Measurements from ENCODE around the gene CGA.

The CGA gene

DNA sequence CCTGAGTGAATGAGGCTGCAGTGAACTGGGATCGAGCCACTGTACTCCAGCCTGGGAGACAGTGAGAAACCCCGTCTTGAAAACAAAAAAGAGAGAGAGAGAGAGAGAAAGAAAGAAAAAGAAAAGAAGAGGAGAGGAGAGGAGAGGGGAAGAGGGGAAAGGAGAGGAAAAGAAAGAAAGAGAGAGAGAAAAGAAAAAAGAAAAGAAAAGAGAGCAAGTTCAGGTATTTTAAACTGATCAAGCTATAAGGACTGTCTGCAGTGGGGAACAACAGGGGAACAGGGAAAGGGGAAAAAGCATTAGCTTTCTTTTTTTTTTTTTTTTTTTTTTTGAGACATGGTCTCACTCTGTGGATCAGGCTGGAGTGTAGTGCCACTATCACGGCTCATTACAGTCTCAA, 2.5 kb downstream of the CGA start:
- DNase-seq (ENCODE audit: low read depth, low spot score), result no peak
- no peak for TF ChIP-seq SUZ12 (IDR thresholded peaks at IDR 0.05; ENCODE audit: extremely low read depth, insufficient read depth, insufficient read length)
- no peak for TF ChIP-seq ZNF274 (IDR thresholded peaks at IDR 0.05; ENCODE audit: low read depth, low read length)
- TF ChIP-seq YY1 (IDR thresholded peaks at IDR 0.05; ENCODE audit: insufficient read depth, insufficient read length), result no peak
- Histone ChIP-seq H3K9ac (ENCODE audit: insufficient read length, low read depth) (no peak overlapping the region), H3K4me1 (ENCODE audit: insufficient read depth, insufficient read length) (no peaks in the 10 kb centered on the region), H3K4me3 (ENCODE audit: insufficient read length, low read depth) (no peak overlapping the region), H3K9me3 (ENCODE audit: insufficient read depth, low read length) (no peaks in the 10 kb centered on the region), H3K36me3 (ENCODE audit: insufficient read depth, insufficient read length, low read length) (no peaks in the 10 kb centered on the region), H3K27me3 (ENCODE audit: insufficient read depth, insufficient read length) (no peaks in the 10 kb centered on the region)

DNA sequence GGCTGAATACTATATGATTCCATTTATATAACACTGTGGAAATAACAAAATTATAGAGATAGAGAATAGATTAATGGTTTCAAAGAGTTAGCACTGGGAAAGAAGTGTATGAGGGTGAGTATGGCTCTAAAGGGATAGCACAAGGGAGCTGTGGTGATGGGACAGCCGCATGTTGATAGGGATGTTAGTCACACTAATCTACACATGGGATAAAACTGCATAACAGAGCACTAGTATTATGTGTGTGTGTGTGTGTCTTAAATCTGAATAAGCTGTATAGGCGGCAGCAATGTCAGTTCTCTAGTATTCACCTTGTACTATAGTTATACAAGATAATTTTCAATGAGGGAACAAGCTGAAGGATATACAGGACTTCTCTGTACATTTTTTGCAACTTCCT, 5.8 kb downstream of the CGA start:
- no peaks in the 10 kb centered on the region for H3K9me3 ChIP-seq (ENCODE audit: insufficient read depth, low read length)
- H3K4me1 ChIP-seq (ENCODE audit: insufficient read depth, insufficient read length), result no peaks in the 10 kb centered on the region
- TF ChIP-seq YY1 (IDR thresholded peaks at IDR 0.05; ENCODE audit: insufficient read depth, insufficient read length), result no peak
- no peak overlapping the region for H3K9ac ChIP-seq (ENCODE audit: insufficient read length, low read depth)
- H3K4me3 ChIP-seq (ENCODE audit: insufficient read length, low read depth), result no peak overlapping the region
- H3K36me3 ChIP-seq (ENCODE audit: insufficient read depth, insufficient read length, low read length), result no peaks in the 10 kb centered on the region
- no peaks in the 10 kb centered on the region for H3K27me3 ChIP-seq (ENCODE audit: insufficient read depth, insufficient read length)
- DNase-seq (ENCODE audit: low read depth, low spot score), result no peak

DNA sequence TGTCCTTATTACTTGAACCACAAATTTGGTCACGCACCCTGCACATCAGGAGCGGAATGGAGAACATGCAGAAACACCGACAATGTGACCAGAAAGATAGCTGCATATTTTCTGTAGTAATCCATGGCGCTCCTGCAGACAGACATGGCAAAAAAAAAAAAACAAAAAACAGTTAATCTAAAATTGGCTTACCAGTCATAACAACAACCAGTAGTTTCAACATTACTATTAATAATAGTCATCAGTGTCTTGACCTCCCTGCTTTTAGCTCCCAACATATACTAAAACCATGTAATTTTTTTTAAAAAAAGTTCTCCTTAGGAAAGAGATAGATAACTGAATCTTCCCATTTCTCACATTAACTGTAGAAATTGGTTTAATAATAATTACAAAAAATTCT, 6.8 kb downstream of the CGA start:
- DNase-seq (ENCODE audit: low read depth, low spot score), result no peak
- TF ChIP-seq SUZ12 (IDR thresholded peaks at IDR 0.05; ENCODE audit: extremely low read depth, insufficient read depth, insufficient read length), result no peak
- TF ChIP-seq YY1 (IDR thresholded peaks at IDR 0.05; ENCODE audit: insufficient read depth, insufficient read length), result no peak
- no peak for TF ChIP-seq ZNF274 (IDR thresholded peaks at IDR 0.05; ENCODE audit: low read depth, low read length)
- no peaks in the 10 kb centered on the region for H3K27me3 ChIP-seq (ENCODE audit: insufficient read depth, insufficient read length)
- H3K4me1 ChIP-seq (ENCODE audit: insufficient read depth, insufficient read length), result no peaks in the 10 kb centered on the region
- no peak overlapping the region for H3K4me3 ChIP-seq (ENCODE audit: insufficient read length, low read depth)
- no peaks in the 10 kb centered on the region for H3K36me3 ChIP-seq (ENCODE audit: insufficient read depth, insufficient read length, low read length)
- no peak overlapping the region for H3K9ac ChIP-seq (ENCODE audit: insufficient read length, low read depth)
- H3K9me3 ChIP-seq (ENCODE audit: insufficient read depth, low read length), result no peaks in the 10 kb centered on the region

DNA sequence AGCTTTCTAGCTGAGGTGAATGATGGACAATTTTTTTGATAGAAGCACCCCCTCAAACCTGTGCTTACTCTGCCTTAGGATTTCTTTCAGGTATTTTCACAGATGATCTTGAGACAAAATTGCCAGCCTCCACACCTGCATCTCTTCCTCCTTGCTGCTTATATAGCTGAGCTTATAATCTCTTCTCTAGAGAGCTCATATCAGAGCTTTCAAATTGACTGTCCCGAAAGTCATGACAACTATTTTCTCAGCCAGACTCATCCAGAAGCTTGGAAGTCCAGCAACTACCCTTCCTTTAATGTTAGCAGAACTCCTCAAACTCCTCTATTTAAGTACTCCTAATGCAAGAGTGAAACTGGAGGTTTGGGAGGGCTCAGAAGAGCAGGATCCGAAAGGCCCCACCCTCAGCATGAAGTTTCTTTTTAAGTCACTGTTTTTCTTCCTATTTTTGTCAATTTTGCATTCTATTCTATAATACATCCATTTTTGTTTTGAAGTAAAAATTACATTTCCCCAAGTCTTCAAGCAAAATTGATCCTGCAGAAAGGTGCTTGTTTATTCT, 12.7 kb downstream of the CGA start:
- DNase-seq (ENCODE audit: low read depth, low spot score), result no peak
- H3K4me1 ChIP-seq (ENCODE audit: insufficient read depth, insufficient read length), result no peaks in the 10 kb centered on the region
- H3K27me3 ChIP-seq (ENCODE audit: insufficient read depth, insufficient read length), result no peaks in the 10 kb centered on the region
- H3K4me3 ChIP-seq (ENCODE audit: insufficient read length, low read depth), result no peak overlapping the region
- H3K9ac ChIP-seq (ENCODE audit: insufficient read length, low read depth), result no peak overlapping the region
- H3K9me3 ChIP-seq (ENCODE audit: insufficient read depth, low read length), result no peaks in the 10 kb centered on the region
- no peaks in the 10 kb centered on the region for H3K36me3 ChIP-seq (ENCODE audit: insufficient read depth, insufficient read length, low read length)
- TF ChIP-seq SUZ12 (IDR thresholded peaks at IDR 0.05; ENCODE audit: extremely low read depth, insufficient read depth, insufficient read length) (no peak), ZNF274 (IDR thresholded peaks at IDR 0.05; ENCODE audit: low read depth, low read length) (no peak), YY1 (IDR thresholded peaks at IDR 0.05; ENCODE audit: insufficient read depth, insufficient read length) (no peak)

DNA sequence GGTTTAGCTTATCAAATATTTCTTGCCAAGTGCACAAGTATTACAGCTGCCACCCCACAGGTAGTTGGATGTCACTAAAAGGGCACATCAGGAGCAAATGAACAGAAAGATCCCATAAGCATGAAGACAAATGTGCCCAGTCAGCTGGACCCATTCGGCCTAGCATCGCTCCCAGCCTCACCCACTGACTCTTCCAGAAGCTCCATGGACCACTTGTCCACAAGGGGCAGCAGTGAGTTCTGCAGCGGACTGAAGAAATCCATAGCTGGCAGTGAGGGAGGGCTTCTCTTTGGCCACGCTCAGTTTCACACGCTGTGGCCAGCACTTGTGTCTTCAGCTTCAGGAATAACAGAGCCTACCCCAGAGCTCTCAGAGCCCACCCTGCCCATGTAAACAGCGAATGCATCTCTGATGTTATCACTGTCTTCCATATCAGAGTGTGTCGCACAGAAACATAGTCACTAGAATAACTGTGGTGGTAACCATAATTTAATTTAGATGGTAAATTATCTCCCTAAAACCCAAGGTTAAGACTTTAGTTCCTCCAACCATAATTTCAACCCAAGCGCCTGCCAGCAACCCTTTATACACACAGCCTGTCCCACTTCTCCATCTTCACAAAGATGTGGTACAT, 15.8 kb downstream of the CGA start:
- peak; percentile 66 for DNase-seq (ENCODE audit: low read depth, low spot score)
- no peaks in the 10 kb centered on the region for H3K27me3 ChIP-seq (ENCODE audit: insufficient read depth, insufficient read length)
- H3K4me1 ChIP-seq (ENCODE audit: insufficient read depth, insufficient read length), result no peaks in the 10 kb centered on the region
- TF ChIP-seq YY1 (IDR thresholded peaks at IDR 0.05; ENCODE audit: insufficient read depth, insufficient read length) (no peak), ZNF274 (IDR thresholded peaks at IDR 0.05; ENCODE audit: low read depth, low read length) (no peak), SUZ12 (IDR thresholded peaks at IDR 0.05; ENCODE audit: extremely low read depth, insufficient read depth, insufficient read length) (no peak)
- H3K4me3 ChIP-seq (ENCODE audit: insufficient read length, low read depth), result no peak overlapping the region
- no peaks in the 10 kb centered on the region for H3K9me3 ChIP-seq (ENCODE audit: insufficient read depth, low read length)
- H3K9ac ChIP-seq (ENCODE audit: insufficient read length, low read depth), result no peak overlapping the region
- no peaks in the 10 kb centered on the region for H3K36me3 ChIP-seq (ENCODE audit: insufficient read depth, insufficient read length, low read length)

DNA sequence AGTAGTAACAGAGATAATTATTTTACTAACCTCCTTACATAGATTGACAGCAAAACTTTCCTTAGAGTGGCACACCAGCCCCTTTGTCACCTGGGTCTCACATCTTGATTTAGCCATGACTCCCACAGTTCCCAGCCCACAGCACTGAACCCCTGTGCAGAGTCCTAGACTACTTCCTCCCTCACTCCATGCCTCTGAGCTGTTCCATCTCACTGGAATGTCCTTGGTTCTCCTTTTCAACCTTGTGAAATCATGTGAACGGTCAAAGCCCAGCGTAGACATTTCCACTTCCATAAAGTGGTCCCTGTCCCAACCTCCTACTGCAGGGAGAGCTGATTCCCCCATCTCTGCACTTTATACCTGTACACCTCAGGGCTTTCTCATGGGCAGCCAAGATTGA, 19.7 kb downstream of the CGA start:
- Histone ChIP-seq H3K36me3 (ENCODE audit: insufficient read depth, insufficient read length, low read length) (no peaks in the 10 kb centered on the region), H3K9ac (ENCODE audit: insufficient read length, low read depth) (no peak overlapping the region), H3K27me3 (ENCODE audit: insufficient read depth, insufficient read length) (no peaks in the 10 kb centered on the region), H3K4me1 (ENCODE audit: insufficient read depth, insufficient read length) (no peaks in the 10 kb centered on the region), H3K4me3 (ENCODE audit: insufficient read length, low read depth) (no peak overlapping the region), H3K9me3 (ENCODE audit: insufficient read depth, low read length) (no peaks in the 10 kb centered on the region)
- TF ChIP-seq ZNF274 (IDR thresholded peaks at IDR 0.05; ENCODE audit: low read depth, low read length) (no peak), SUZ12 (IDR thresholded peaks at IDR 0.05; ENCODE audit: extremely low read depth, insufficient read depth, insufficient read length) (no peak), YY1 (IDR thresholded peaks at IDR 0.05; ENCODE audit: insufficient read depth, insufficient read length) (no peak)
- DNase-seq (ENCODE audit: low read depth, low spot score), result no peak

DNA sequence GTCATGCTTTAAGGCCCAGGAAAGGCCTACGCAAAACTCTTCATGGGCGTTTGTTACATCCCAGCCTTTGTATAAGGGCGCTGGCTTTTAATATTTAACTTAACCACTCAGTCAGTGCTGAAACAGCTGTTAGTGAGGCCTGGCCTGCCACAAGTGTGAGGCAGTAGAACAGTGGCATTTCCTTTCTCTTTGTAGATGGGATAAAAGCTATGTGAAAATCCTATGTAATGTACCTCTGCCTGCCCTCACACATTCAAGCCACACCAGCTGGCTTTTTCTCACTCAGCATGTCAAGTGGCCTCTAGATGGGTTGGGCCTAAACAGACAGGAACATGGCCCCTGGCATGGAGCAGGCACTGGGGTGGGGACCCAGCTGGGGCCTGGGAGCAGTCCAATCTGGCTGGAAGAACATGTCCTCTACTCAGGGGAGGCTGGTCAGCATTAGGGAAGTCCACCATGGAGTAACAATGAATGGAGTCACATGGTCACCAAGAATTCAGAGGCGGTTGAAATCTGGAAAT, 20.7 kb downstream of the CGA start:
- no peak for DNase-seq (ENCODE audit: low read depth, low spot score)
- Histone ChIP-seq H3K9ac (ENCODE audit: insufficient read length, low read depth) (no peak overlapping the region), H3K36me3 (ENCODE audit: insufficient read depth, insufficient read length, low read length) (no peaks in the 10 kb centered on the region), H3K4me3 (ENCODE audit: insufficient read length, low read depth) (no peak overlapping the region), H3K27me3 (ENCODE audit: insufficient read depth, insufficient read length) (no peaks in the 10 kb centered on the region), H3K9me3 (ENCODE audit: insufficient read depth, low read length) (no peaks in the 10 kb centered on the region), H3K4me1 (ENCODE audit: insufficient read depth, insufficient read length) (no peaks in the 10 kb centered on the region)
- TF ChIP-seq ZNF274 (IDR thresholded peaks at IDR 0.05; ENCODE audit: low read depth, low read length) (no peak), SUZ12 (IDR thresholded peaks at IDR 0.05; ENCODE audit: extremely low read depth, insufficient read depth, insufficient read length) (no peak), YY1 (IDR thresholded peaks at IDR 0.05; ENCODE audit: insufficient read depth, insufficient read length) (no peak)
